Measurements from ENCODE around the gene HCFC1.
A peak's percentile ranks its signal among the peaks of the same experiment; 100 is the strongest.

The HCFC1 gene

DNA sequence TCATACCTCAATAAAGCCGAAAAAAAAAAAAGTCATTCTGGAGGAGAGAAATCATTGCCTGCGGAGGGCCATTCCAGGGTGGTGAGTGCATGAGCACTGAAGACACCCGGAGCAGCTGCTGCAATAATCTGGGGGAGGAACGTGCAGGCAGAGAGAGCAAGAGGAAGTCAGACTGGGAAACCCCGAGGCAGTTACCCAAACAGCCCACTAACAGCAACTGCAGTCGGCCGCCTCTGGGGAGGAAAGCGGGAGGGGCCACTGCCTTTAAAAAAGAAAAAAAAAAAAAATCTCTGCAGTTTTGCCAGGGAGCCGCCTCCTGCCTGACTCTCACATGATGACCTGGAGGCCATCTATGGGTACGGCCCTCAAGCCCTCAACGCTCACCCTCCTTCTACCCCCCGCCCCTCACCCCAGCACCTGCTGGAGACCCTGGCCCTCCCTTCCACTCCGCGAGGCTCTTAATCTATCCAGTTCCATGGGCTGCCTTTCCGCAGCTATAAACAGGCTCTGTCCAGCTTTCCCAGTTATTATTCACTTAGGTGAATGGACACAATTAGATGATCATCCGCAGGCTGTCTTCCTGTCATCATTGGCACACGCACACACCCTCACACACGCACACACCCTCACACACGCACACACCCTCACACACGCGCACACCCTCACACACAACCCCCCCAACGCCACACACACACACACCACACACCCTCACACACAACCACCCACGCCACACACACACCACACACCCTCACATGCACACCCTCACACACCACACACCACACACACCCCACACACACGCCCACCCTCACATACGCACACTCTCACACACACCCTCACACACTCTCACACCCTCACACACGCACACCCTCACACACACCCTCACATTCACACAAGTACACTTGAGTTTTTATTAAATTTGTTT, 70.5 kb downstream of the HCFC1 start:
- DNase-seq: peak; percentile 76 to 93

DNA sequence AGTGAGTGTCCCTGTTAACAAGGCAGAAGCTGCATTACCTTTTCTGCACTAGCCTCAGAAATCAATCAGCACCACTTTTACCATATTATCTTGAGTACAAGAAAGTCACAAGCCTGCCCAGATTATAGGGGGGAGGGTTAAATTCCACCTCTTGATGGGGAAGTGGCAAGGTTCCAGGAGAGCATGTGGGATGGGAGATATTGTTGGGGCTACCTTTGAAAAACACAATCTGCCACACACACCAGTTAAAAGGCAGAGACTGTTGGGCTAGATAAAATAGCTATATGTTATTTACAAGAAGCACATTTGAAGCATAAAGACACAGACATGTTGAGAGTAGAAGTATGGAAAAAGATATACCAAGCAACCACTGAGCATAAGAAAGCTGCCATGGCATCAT, 73.7 kb downstream of the HCFC1 start:
- no peak for DNase-seq

Measured in AML-193 (cell line).